A549 (cell line): ENCODE results near the gene CCDC12. TPM values are rescaled to one million over a fixed set of nuclear protein-coding genes. Genes with fewer than 3 reads are reported as not detected.

Experiments
- ATAC-seq, 2 experiments: fragments of 200-7000 bp in 1 of 2; fragments of >200 bp in 1 of 2; cut with Nextera tagmentation in 1 of 2; cut with Tn5 transposase in 1 of 2; 3 replicates each; pipeline versions ENCODE4 v1.8.0 to v1.9.1; 2018 to 2020; ENCODE audit warnings: mild to moderate bottlenecking in 1 of 2, moderate library complexity in 1 of 2
- CTCF ChIA-PET: fragments of 300-600 bp; sonication (Branson Sonifier 250); formaldehyde crosslinking; extraction: SDS; loops from one replicate; lab custom pipeline; 2021; ENCODE audit warnings: antibody characterized with exemption, inconsistent platforms; lab: Yijun Ruan, JAX
- POLR2A ChIA-PET: fragments of 350-600 bp; formaldehyde crosslinking; extraction: SDS; loops from one replicate; lab custom pipeline; 2021; ENCODE audit warnings: antibody characterized with exemption, inconsistent platforms; lab: Yijun Ruan, JAX
- DNase-seq, 2 experiments: peaks; one replicate each; pipeline versions ENCODE4 v3.0.0 to v3.0.0-alpha.2; 2011 to 2016; ENCODE audit warnings: low read depth in 1 of 2, low spot score in 1 of 2
- FAIRE-seq: peaks from 2 replicates; lab custom pipeline; 2011; peaks lifted over from hg19 to GRCh38; lab: Jason Lieb, UNC
- H3K27ac ChIP-seq, 2 experiments: fragments of >200 bp; sonication (Bioruptor Twin); formaldehyde crosslinking; 3 replicates each; pipeline ENCODE4 v1.5.1; 2016 to 2017
- H3K4me1 ChIP-seq: fragments of >200 bp; sonication (Bioruptor Twin); formaldehyde crosslinking; 3 replicates; pipeline ENCODE4 v1.6.1; 2016
- H3K4me2 ChIP-seq: fragments of >200 bp; sonication (Bioruptor Twin); formaldehyde crosslinking; 3 replicates; pipeline ENCODE4 v1.6.1; 2016
- H3K4me3 ChIP-seq: fragments of >200 bp; sonication (Bioruptor Twin); formaldehyde crosslinking; 3 replicates; pipeline ENCODE4 v1.5.1; 2016
- H3K9me3 ChIP-seq: fragments of >200 bp; sonication (Bioruptor Twin); formaldehyde crosslinking; 3 replicates; pipeline ENCODE4 v1.6.1; 2016
- CEBPB ChIP-seq, 2 experiments: fragments of >200 bp in 1 of 2; sonication (Bioruptor Twin) in 1 of 2; formaldehyde crosslinking in 1 of 2; IDR thresholded peaks; 2 replicates each; pipeline ENCODE4 v1.6.1; 2012 to 2016
- EHF ChIP-seq: fragments of 250-450 bp; sonication (Bioruptor Pico); IDR thresholded peaks from 2 replicates; pipeline ENCODE4 v1.5.0; 2020; ENCODE audit warnings: mild to moderate bottlenecking
- EP300 ChIP-seq, 2 experiments: fragments of >200 bp; sonication (Bioruptor Twin); formaldehyde crosslinking; IDR thresholded peaks; 2 replicates in 1 of 2; 3 replicates in 1 of 2; pipeline ENCODE4 v1.6.1; 2016 to 2017
- ESRRA ChIP-seq: fragments of 150-350 bp; IDR thresholded peaks from 2 replicates; pipeline ENCODE4 v1.6.1; 2014; ENCODE audit warnings: mild to moderate bottlenecking, low read length, borderline replicate concordance
- FOSB ChIP-seq: fragments of 250-450 bp; sonication (Bioruptor Pico); IDR thresholded peaks from 2 replicates; pipeline ENCODE4 v1.5.0; 2020; ENCODE audit warnings: mild to moderate bottlenecking, moderate library complexity
- FOSL2 ChIP-seq, 2 experiments: fragments of 450-650 bp in 1 of 2; fragments of >200 bp in 1 of 2; sonication (Bioruptor Twin) in 1 of 2; formaldehyde crosslinking; IDR thresholded peaks; 2 replicates each; pipeline versions ENCODE4 v1.5.0 to v1.6.1; 2016 to 2020; ENCODE audit warnings: mild to moderate bottlenecking in 1 of 2, moderate library complexity in 1 of 2
- GATA3 ChIP-seq: IDR thresholded peaks from 2 replicates; pipeline ENCODE4 v1.6.1; 2012; ENCODE audit warnings: borderline replicate concordance
- HEYL ChIP-seq: fragments of 250-450 bp; sonication (Bioruptor Pico); IDR thresholded peaks from 2 replicates; pipeline ENCODE4 v1.8.0; 2021; ENCODE audit warnings: mild to moderate bottlenecking, moderate library complexity
- HMGXB4 ChIP-seq: fragments of 250-450 bp; sonication (Bioruptor Pico); IDR thresholded peaks from 2 replicates; pipeline ENCODE4 v1.5.0; 2021; ENCODE audit warnings: mild to moderate bottlenecking, moderate library complexity, borderline replicate concordance
- HOXB13 ChIP-seq: fragments of 250-450 bp; sonication (Bioruptor Pico); IDR thresholded peaks from 2 replicates; pipeline ENCODE4 v1.5.0; 2020; ENCODE audit warnings: low read depth, mild to moderate bottlenecking, moderate library complexity
- HOXB5 ChIP-seq: fragments of 250-450 bp; sonication (Bioruptor Pico); IDR thresholded peaks from 2 replicates; pipeline ENCODE4 v1.5.0; 2020; ENCODE audit warnings: mild to moderate bottlenecking, moderate library complexity
- KDM1A ChIP-seq: fragments of 200-600 bp; sonication (generic); IDR thresholded peaks from 2 replicates; pipeline ENCODE4 v1.6.1; 2016; ENCODE audit warnings: low read depth, mild to moderate bottlenecking
- KDM5A ChIP-seq: fragments of 200-600 bp; sonication (generic); IDR thresholded peaks from 2 replicates; pipeline ENCODE4 v1.6.1; 2016; ENCODE audit warnings: antibody characterized with exemption, mild to moderate bottlenecking
- MAZ ChIP-seq: fragments of 150-350 bp; IDR thresholded peaks from 2 replicates; pipeline ENCODE4 v1.6.1; 2014; ENCODE audit warnings: antibody characterized with exemption, low read depth, low read length, borderline replicate concordance
- NFE2L2 ChIP-seq: fragments of 150-350 bp; conservative IDR thresholded peaks from 2 replicates; pipeline ENCODE4 v1.6.1; 2014; ENCODE audit warnings: low read length
- NPAS2 ChIP-seq: fragments of 250-450 bp; sonication (Bioruptor Pico); IDR thresholded peaks from 2 replicates; pipeline ENCODE4 v1.8.0; 2022; ENCODE audit warnings: mild to moderate bottlenecking, moderate library complexity, borderline replicate concordance
- NR3C1 ChIP-seq: fragments of >200 bp; sonication (Bioruptor Twin); formaldehyde crosslinking; IDR thresholded peaks from 3 replicates; pipeline ENCODE4 v1.6.1; 2017
- PBX3 ChIP-seq: IDR thresholded peaks from 2 replicates; pipeline ENCODE4 v1.6.1; 2012
- POLR2A ChIP-seq: IDR thresholded peaks from 2 replicates; pipeline ENCODE4 v1.6.1; 2012; ENCODE audit warnings: mild to moderate bottlenecking, low read length
- SMC3 ChIP-seq: fragments of >200 bp; sonication (Bioruptor Twin); formaldehyde crosslinking; IDR thresholded peaks from 3 replicates; pipeline ENCODE4 v1.6.1; 2018; ENCODE audit warnings: inconsistent platforms
- SREBF2 ChIP-seq: fragments of 450-650 bp; IDR thresholded peaks from 2 replicates; pipeline ENCODE4 v1.6.1; 2014; ENCODE audit warnings: mild to moderate bottlenecking, moderate library complexity
- TFCP2L1 ChIP-seq: fragments of 250-450 bp; sonication (Bioruptor Pico); IDR thresholded peaks from 2 replicates; pipeline ENCODE4 v1.5.0; 2021; ENCODE audit warnings: mild to moderate bottlenecking
- TP53 ChIP-seq: fragments of 250-450 bp; sonication (Bioruptor Pico); IDR thresholded peaks from 2 replicates; pipeline ENCODE4 v1.5.0; 2021; ENCODE audit warnings: mild to moderate bottlenecking, moderate library complexity
- ZFP36 ChIP-seq: fragments of 450-650 bp; IDR thresholded peaks from 2 replicates; pipeline ENCODE4 v1.6.1; 2014; ENCODE audit warnings: borderline replicate concordance; ENCODE audit not compliant: partially characterized antibody
- ZSCAN20 ChIP-seq: fragments of 250-450 bp; sonication (Bioruptor Pico); IDR thresholded peaks from 2 replicates; pipeline ENCODE4 v1.8.0; 2022; ENCODE audit warnings: mild to moderate bottlenecking, moderate library complexity
- WGBS: methylation state at CpG from one replicate; pipeline ENCODE4 v1.1.6; 2017; ENCODE audit errors: missing lambda C conversion rate; 5-methylcytosine and 5-hydroxymethylcytosine counted together
- polyA plus RNA-seq, 4 experiments: library from polyadenylated mRNA; depleted of rRNA in 3 of 4; stranded (reverse); fragments of >200 nt; fragmentation: RNase III in 1 of 4; extraction: RNeasy Plus Mini Kit Qiagen cat#74134 plus additional on column Dnase treatment in 1 of 4; gene quantifications; 2 replicates in 3 of 4; 3 replicates in 1 of 4; pipeline ENCODE4 v1.2.3, GENCODE V29; 2011 to 2017
- TF ChIP-seq, protein P1 (sequence below): fragments of >200 bp; sonication (Bioruptor Twin); formaldehyde crosslinking; IDR thresholded peaks from 3 replicates; pipeline ENCODE4 v1.6.1; 2016
- TF ChIP-seq, protein P2 (sequence below): fragments of 200-600 bp; sonication (generic); IDR thresholded peaks from 2 replicates; pipeline ENCODE4 v1.6.1; 2016; ENCODE audit warnings: antibody characterized with exemption, mild to moderate bottlenecking, moderate library complexity

Gene CCDC12
- polyA plus RNA-seq, 2 of the 4 experiments (the other 2 are of a cell fraction) = 34.8 to 81.0 TPM

GRCh38 chr3:46987743-46988401, 11.3 kb upstream of the CCDC12 start:
- no peaks in the 10 kb centered on the region for H3K9me3 ChIP-seq
- no peak overlapping the region for H3K4me3 ChIP-seq
- ATAC-seq = peak in 1 of 2 experiments; percentile 64; a peak in 3 of 6 replicates
- TF ChIP-seq ESRRA = no peak
- TF ChIP-seq TP53 = no peak
- no peak for TF ChIP-seq GATA3
- TF ChIP-seq, protein P1, sequence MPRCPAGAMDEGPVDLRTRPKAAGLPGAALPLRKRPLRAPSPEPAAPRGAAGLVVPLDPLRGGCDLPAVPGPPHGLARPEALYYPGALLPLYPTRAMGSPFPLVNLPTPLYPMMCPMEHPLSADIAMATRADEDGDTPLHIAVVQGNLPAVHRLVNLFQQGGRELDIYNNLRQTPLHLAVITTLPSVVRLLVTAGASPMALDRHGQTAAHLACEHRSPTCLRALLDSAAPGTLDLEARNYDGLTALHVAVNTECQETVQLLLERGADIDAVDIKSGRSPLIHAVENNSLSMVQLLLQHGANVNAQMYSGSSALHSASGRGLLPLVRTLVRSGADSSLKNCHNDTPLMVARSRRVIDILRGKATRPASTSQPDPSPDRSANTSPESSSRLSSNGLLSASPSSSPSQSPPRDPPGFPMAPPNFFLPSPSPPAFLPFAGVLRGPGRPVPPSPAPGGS = no peak
- no peak for TF ChIP-seq PBX3
- no peak for TF ChIP-seq HMGXB4 (CRISPR knock-in tag)
- no peak for TF ChIP-seq ZSCAN20 (CRISPR knock-in tag)
- TF ChIP-seq HOXB13 (CRISPR knock-in tag) = no peak
- no peak for TF ChIP-seq SREBF2
- TF ChIP-seq FOSL2 (IDR thresholded peaks at IDR 0.05) = no peak
- no peak for TF ChIP-seq FOSL2 (CRISPR knock-in tag; IDR thresholded peaks at IDR 0.05)
- TF ChIP-seq, all 56 proteins: peak for 0
- H3K4me1 ChIP-seq = peaks cover 20% of the 10 kb centered on the region
- H3K4me2 ChIP-seq = peak overlapping the region; percentile 34
- POLR2A ChIA-PET = no interaction called here
- CTCF ChIA-PET = interaction anchor here (1.3 to 1.5 kb wide), 2 partner anchors 10 to 64 kb away, joined by 4 to 8 read pairs; no protein-coding TSS in a partner anchor
- peak in 1 of 2 experiments; percentile 30 for DNase-seq
- peak overlapping the region; percentile 57 to 75 for H3K27ac ChIP-seq
- WGBS = 86% methylated on average over 1 of the region's 16 CpGs
- FAIRE-seq = no peak

- TF ChIP-seq KDM1A = no peak
- no peak for TF ChIP-seq CEBPB (IDR thresholded peaks at IDR 0.05)
- no peak for TF ChIP-seq NFE2L2
- no peak for TF ChIP-seq NPAS2 (CRISPR knock-in tag)
- no peak for TF ChIP-seq GATA3
- TF ChIP-seq, protein P2, sequence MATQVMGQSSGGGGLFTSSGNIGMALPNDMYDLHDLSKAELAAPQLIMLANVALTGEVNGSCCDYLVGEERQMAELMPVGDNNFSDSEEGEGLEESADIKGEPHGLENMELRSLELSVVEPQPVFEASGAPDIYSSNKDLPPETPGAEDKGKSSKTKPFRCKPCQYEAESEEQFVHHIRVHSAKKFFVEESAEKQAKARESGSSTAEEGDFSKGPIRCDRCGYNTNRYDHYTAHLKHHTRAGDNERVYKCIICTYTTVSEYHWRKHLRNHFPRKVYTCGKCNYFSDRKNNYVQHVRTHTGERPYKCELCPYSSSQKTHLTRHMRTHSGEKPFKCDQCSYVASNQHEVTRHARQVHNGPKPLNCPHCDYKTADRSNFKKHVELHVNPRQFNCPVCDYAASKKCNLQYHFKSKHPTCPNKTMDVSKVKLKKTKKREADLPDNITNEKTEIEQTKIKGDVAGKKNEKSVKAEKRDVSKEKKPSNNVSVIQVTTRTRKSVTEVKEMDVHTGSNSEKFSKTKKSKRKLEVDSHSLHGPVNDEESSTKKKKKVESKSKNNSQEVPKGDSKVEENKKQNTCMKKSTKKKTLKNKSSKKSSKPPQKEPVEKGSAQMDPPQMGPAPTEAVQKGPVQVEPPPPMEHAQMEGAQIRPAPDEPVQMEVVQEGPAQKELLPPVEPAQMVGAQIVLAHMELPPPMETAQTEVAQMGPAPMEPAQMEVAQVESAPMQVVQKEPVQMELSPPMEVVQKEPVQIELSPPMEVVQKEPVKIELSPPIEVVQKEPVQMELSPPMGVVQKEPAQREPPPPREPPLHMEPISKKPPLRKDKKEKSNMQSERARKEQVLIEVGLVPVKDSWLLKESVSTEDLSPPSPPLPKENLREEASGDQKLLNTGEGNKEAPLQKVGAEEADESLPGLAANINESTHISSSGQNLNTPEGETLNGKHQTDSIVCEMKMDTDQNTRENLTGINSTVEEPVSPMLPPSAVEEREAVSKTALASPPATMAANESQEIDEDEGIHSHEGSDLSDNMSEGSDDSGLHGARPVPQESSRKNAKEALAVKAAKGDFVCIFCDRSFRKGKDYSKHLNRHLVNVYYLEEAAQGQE = no peak
- no peak for TF ChIP-seq HEYL
- no peak for TF ChIP-seq HOXB5
- no peak for TF ChIP-seq POLR2A
- no peak for TF ChIP-seq KDM5A
- no peak for TF ChIP-seq NR3C1
- no peak for TF ChIP-seq MAZ
- TF ChIP-seq SREBF2 = no peak
- TF ChIP-seq EHF = no peak
- TF ChIP-seq EP300 (IDR thresholded peaks at IDR 0.05) = no peak
- no peak for TF ChIP-seq FOSB (CRISPR knock-in tag)
- TF ChIP-seq TFCP2L1 (CRISPR knock-in tag) = no peak
- TF ChIP-seq ZFP36 = no peak
- TF ChIP-seq SMC3 = no peak
- WGBS = 86% methylated on average over 4 of the region's 9 CpGs
- no peak; a peak in 1 of 6 replicates for ATAC-seq
- ChIA-PET CTCF (interaction anchor here (1.3 to 1.5 kb wide), 2 partner anchors 11 to 64 kb away, joined by 4 to 8 read pairs; no protein-coding TSS in a partner anchor), POLR2A (interaction anchor here (0.5 kb wide), 1 partner anchor 10 kb away, joined by 3 read pairs; no protein-coding TSS in a partner anchor)
- Histone ChIP-seq H3K4me3 (no peak overlapping the region), H3K4me2 (peak overlapping the region; percentile 34), H3K4me1 (peaks cover 20% of the 10 kb centered on the region), H3K27ac (peak overlapping the region; percentile 57 to 75; a peak in 4 of 6 replicates), H3K9me3 (no peaks in the 10 kb centered on the region)
- no peak for FAIRE-seq
- DNase-seq = no peak
Measured at GRCh38 chr3:46987319-46987742, 10.8 kb upstream of the CCDC12 start.
